ENCODE results near the gene DPH7.

DPH7 gene

GRCh38 chr9:137588311-137588710 is 9.6 kb upstream of the DPH7 start:
- peaks cover 56% of the 10 kb centered on the region for H3K36me3 ChIP-seq (ENCODE audit: insufficient read depth, low read depth, low read length)
- no peak overlapping the region for H3K27ac ChIP-seq (ENCODE audit: low read length)
- H3K9me3 ChIP-seq (ENCODE audit: insufficient read depth, low read depth, low read length), result no peaks in the 10 kb centered on the region
- H3K9ac ChIP-seq (ENCODE audit: low read depth, low read length), result no peak overlapping the region
- H3K4me3 ChIP-seq (ENCODE audit: low read length), result no peak overlapping the region; the same call in 1 of the 2 replicates
- H3K4me1 ChIP-seq (ENCODE audit: insufficient read depth, low read length), result peaks cover 6% of the 10 kb centered on the region; the same call in 1 of the 2 replicates
- H3K27me3 ChIP-seq (ENCODE audit: insufficient read depth, low read length), result peaks cover 9% of the 10 kb centered on the region; the same call in 1 of the 2 replicates

GRCh38 chr9:137586854-137587253 is 8.1 kb upstream of the DPH7 start:
- no peaks in the 10 kb centered on the region for H3K9me3 ChIP-seq (ENCODE audit: insufficient read depth, low read depth, low read length)
- peaks cover 70% of the 10 kb centered on the region for H3K36me3 ChIP-seq (ENCODE audit: insufficient read depth, low read depth, low read length)
- H3K9ac ChIP-seq (ENCODE audit: low read depth, low read length), result no peak overlapping the region
- H3K4me3 ChIP-seq (ENCODE audit: low read length), result no peak overlapping the region
- H3K27ac ChIP-seq (ENCODE audit: low read length), result no peak overlapping the region
- H3K4me1 ChIP-seq (ENCODE audit: insufficient read depth, low read length), result peaks cover 6% of the 10 kb centered on the region; the same call in 1 of the 2 replicates
- H3K27me3 ChIP-seq (ENCODE audit: insufficient read depth, low read length), result peaks cover 9% of the 10 kb centered on the region; the same call in 1 of the 2 replicates

- Histone ChIP-seq H3K27ac (ENCODE audit: low read length) (no peak overlapping the region), H3K27me3 (ENCODE audit: insufficient read depth, low read length) (no peaks in the 10 kb centered on the region), H3K36me3 (ENCODE audit: insufficient read depth, low read depth, low read length) (peaks cover 81% of the 10 kb centered on the region), H3K9me3 (ENCODE audit: insufficient read depth, low read depth, low read length) (no peaks in the 10 kb centered on the region), H3K4me3 (ENCODE audit: low read length) (no peak overlapping the region), H3K9ac (ENCODE audit: low read depth, low read length) (no peak overlapping the region), H3K4me1 (ENCODE audit: insufficient read depth, low read length) (peaks cover 7% of the 10 kb centered on the region; the same call in 1 of the 2 replicates)
Measured at GRCh38 chr9:137583957-137584356, 5.2 kb upstream of the DPH7 start.

GRCh38 chr9:137583347-137583746 is 4.6 kb upstream of the DPH7 start:
- Histone ChIP-seq H3K27ac (ENCODE audit: low read length) (no peak overlapping the region), H3K4me1 (ENCODE audit: insufficient read depth, low read length) (peaks cover 3% of the 10 kb centered on the region; the same call in 1 of the 2 replicates), H3K4me3 (ENCODE audit: low read length) (no peak overlapping the region), H3K9me3 (ENCODE audit: insufficient read depth, low read depth, low read length) (no peaks in the 10 kb centered on the region), H3K9ac (ENCODE audit: low read depth, low read length) (no peak overlapping the region), H3K27me3 (ENCODE audit: insufficient read depth, low read length) (no peaks in the 10 kb centered on the region), H3K36me3 (ENCODE audit: insufficient read depth, low read depth, low read length) (peaks cover 75% of the 10 kb centered on the region)

- H3K27me3 ChIP-seq (ENCODE audit: insufficient read depth, low read length), result no peaks in the 10 kb centered on the region
- H3K4me3 ChIP-seq (ENCODE audit: low read length), result no peak overlapping the region
- no peak overlapping the region for H3K27ac ChIP-seq (ENCODE audit: low read length)
- H3K9ac ChIP-seq (ENCODE audit: low read depth, low read length), result no peak overlapping the region
- H3K36me3 ChIP-seq (ENCODE audit: insufficient read depth, low read depth, low read length), result peaks cover 66% of the 10 kb centered on the region
- H3K9me3 ChIP-seq (ENCODE audit: insufficient read depth, low read depth, low read length), result no peaks in the 10 kb centered on the region
- peaks cover 6% of the 10 kb centered on the region for H3K4me1 ChIP-seq (ENCODE audit: insufficient read depth, low read length)
Measured at GRCh38 chr9:137582286-137582860, 3.6 kb upstream of the DPH7 start.

- Histone ChIP-seq H3K9ac (ENCODE audit: low read depth, low read length) (no peak overlapping the region), H3K36me3 (ENCODE audit: insufficient read depth, low read depth, low read length) (peaks cover 58% of the 10 kb centered on the region), H3K4me1 (ENCODE audit: insufficient read depth, low read length) (peaks cover 11% of the 10 kb centered on the region), H3K4me3 (ENCODE audit: low read length) (no peak overlapping the region), H3K27ac (ENCODE audit: low read length) (no peak overlapping the region), H3K9me3 (ENCODE audit: insufficient read depth, low read depth, low read length) (no peaks in the 10 kb centered on the region), H3K27me3 (ENCODE audit: insufficient read depth, low read length) (no peaks in the 10 kb centered on the region)
Measured at GRCh38 chr9:137581361-137582285, 2.9 kb upstream of the DPH7 start.

- H3K36me3 ChIP-seq (ENCODE audit: insufficient read depth, low read depth, low read length), result peaks cover 57% of the 10 kb centered on the region
Measured at GRCh38 chr9:137580954-137581322, 2.2 kb upstream of the DPH7 start.

GRCh38 chr9:137580209-137580953 is 1.7 kb upstream of the DPH7 start:
- peaks cover 57% of the 10 kb centered on the region for H3K36me3 ChIP-seq (ENCODE audit: insufficient read depth, low read depth, low read length)
- no peaks in the 10 kb centered on the region for H3K9me3 ChIP-seq (ENCODE audit: insufficient read depth, low read depth, low read length)
- H3K4me1 ChIP-seq (ENCODE audit: insufficient read depth, low read length), result peaks cover 11% of the 10 kb centered on the region
- no peaks in the 10 kb centered on the region for H3K27me3 ChIP-seq (ENCODE audit: insufficient read depth, low read length)
- H3K4me3 ChIP-seq (ENCODE audit: low read length), result no peak overlapping the region
- H3K9ac ChIP-seq (ENCODE audit: low read depth, low read length), result no peak overlapping the region
- no peak overlapping the region for H3K27ac ChIP-seq (ENCODE audit: low read length)

More at GRCh38 chr9:137580954-137581322, 2.2 kb upstream of the DPH7 start:
- Histone ChIP-seq H3K27ac (ENCODE audit: low read length) (no peak overlapping the region), H3K9ac (ENCODE audit: low read depth, low read length) (no peak overlapping the region), H3K9me3 (ENCODE audit: insufficient read depth, low read depth, low read length) (no peaks in the 10 kb centered on the region), H3K27me3 (ENCODE audit: insufficient read depth, low read length) (no peaks in the 10 kb centered on the region), H3K4me3 (ENCODE audit: low read length) (no peak overlapping the region), H3K4me1 (ENCODE audit: insufficient read depth, low read length) (peaks cover 11% of the 10 kb centered on the region)

- H3K36me3 ChIP-seq (ENCODE audit: insufficient read depth, low read depth, low read length), result peaks cover 57% of the 10 kb centered on the region
- H3K27ac ChIP-seq (ENCODE audit: low read length), result no peak overlapping the region
- H3K9ac ChIP-seq (ENCODE audit: low read depth, low read length), result peak overlapping the region; percentile 39; the same call in 1 of the 2 replicates
Measured at GRCh38 chr9:137579259-137579604, 507 bp upstream of the DPH7 start.

GRCh38 chr9:137575716-137576411 is 2.9 kb downstream of the DPH7 start:
- H3K9me3 ChIP-seq (ENCODE audit: insufficient read depth, low read depth, low read length), result no peaks in the 10 kb centered on the region
- H3K4me3 ChIP-seq (ENCODE audit: low read length), result no peak overlapping the region
- H3K9ac ChIP-seq (ENCODE audit: low read depth, low read length), result no peak overlapping the region
- H3K4me1 ChIP-seq (ENCODE audit: insufficient read depth, low read length), result peaks cover 8% of the 10 kb centered on the region; the same call in 1 of the 2 replicates
- no peaks in the 10 kb centered on the region for H3K27me3 ChIP-seq (ENCODE audit: insufficient read depth, low read length)
- peaks cover 43% of the 10 kb centered on the region for H3K36me3 ChIP-seq (ENCODE audit: insufficient read depth, low read depth, low read length)
- H3K27ac ChIP-seq (ENCODE audit: low read length), result no peak overlapping the region

More at GRCh38 chr9:137579259-137579604, 507 bp upstream of the DPH7 start:
- H3K9me3 ChIP-seq (ENCODE audit: insufficient read depth, low read depth, low read length), result no peaks in the 10 kb centered on the region
- no peaks in the 10 kb centered on the region for H3K27me3 ChIP-seq (ENCODE audit: insufficient read depth, low read length)
- peaks cover 11% of the 10 kb centered on the region for H3K4me1 ChIP-seq (ENCODE audit: insufficient read depth, low read length)
- H3K4me3 ChIP-seq (ENCODE audit: low read length), result peak overlapping the region; percentile 88

GRCh38 chr9:137575364-137575715 is 3.4 kb downstream of the DPH7 start:
- Histone ChIP-seq H3K9me3 (ENCODE audit: insufficient read depth, low read depth, low read length) (no peaks in the 10 kb centered on the region), H3K4me1 (ENCODE audit: insufficient read depth, low read length) (peaks cover 8% of the 10 kb centered on the region; the same call in 1 of the 2 replicates), H3K9ac (ENCODE audit: low read depth, low read length) (no peak overlapping the region), H3K27me3 (ENCODE audit: insufficient read depth, low read length) (no peaks in the 10 kb centered on the region), H3K27ac (ENCODE audit: low read length) (no peak overlapping the region), H3K4me3 (ENCODE audit: low read length) (no peak overlapping the region), H3K36me3 (ENCODE audit: insufficient read depth, low read depth, low read length) (peaks cover 42% of the 10 kb centered on the region)

Data from iPS-20b (cell line).